GM12872 (cell line): Measurements from ENCODE around the gene MFGE8.

Experiments used
- TF ChIP-seq, protein P1 (sequence below): IDR thresholded peaks from 3 replicates; pipeline ENCODE4 v1.5.1; 2011; ENCODE audit warnings: low read depth, mild to moderate bottlenecking, low read length, moderate library complexity; ENCODE audit not compliant: insufficient read depth

Gene MFGE8

DNA sequence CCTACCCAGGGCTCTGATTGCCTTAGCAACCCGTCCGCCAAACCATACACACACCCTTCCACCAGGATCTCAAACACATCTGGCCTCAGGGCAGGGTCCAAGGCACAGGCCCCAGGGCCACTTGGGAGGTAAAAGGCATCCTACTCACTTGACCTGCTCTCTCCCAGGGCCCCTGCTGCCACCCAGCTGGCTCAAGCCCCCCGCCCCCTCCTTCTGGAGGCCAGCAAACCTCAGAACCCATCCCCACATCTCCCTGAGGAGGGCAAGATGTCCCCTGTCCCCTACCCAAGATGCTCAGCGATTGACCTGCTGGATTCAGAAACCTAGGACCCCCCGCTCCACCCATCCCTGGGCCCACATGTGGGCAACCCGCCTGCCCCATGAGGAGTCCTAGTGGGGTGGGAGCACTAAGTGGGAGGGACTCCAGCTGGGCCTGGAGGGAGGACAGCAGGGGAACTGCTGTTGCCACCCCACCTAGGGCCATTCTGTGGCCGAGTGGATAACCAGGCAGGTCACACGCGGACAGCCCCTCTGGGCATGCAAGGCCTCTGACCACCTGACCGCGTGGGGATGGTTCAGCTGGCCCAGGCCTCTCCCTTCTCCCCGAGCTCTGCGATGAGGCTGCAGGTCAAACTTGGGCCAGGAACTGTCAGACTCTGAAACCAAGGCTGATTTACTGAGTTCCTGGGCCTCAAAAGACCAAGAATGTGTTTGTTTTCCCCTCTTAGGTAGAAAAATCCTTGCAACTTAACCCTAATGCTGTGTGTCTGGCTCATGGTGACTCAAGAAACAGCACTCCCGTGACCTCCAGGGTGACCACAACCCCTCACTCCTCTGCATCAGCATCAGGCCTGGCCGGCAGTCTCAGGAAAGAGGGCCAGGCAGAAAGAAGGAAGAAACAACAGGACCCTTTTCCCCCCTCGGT is 4.2 kb downstream of the MFGE8 start:
- TF ChIP-seq, protein P1, sequence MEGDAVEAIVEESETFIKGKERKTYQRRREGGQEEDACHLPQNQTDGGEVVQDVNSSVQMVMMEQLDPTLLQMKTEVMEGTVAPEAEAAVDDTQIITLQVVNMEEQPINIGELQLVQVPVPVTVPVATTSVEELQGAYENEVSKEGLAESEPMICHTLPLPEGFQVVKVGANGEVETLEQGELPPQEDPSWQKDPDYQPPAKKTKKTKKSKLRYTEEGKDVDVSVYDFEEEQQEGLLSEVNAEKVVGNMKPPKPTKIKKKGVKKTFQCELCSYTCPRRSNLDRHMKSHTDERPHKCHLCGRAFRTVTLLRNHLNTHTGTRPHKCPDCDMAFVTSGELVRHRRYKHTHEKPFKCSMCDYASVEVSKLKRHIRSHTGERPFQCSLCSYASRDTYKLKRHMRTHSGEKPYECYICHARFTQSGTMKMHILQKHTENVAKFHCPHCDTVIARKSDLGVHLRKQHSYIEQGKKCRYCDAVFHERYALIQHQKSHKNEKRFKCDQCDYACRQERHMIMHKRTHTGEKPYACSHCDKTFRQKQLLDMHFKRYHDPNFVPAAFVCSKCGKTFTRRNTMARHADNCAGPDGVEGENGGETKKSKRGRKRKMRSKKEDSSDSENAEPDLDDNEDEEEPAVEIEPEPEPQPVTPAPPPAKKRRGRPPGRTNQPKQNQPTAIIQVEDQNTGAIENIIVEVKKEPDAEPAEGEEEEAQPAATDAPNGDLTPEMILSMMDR: no peak

GRCh38 chr15:88908123-88908522 is 5.1 kb downstream of the MFGE8 start:
- TF ChIP-seq, protein P1: no peak

- TF ChIP-seq, protein P1: no peak
Observed at GRCh38 chr15:88907111-88907510, 6.1 kb downstream of the MFGE8 start.

GRCh38 chr15:88906551-88906950 is 6.6 kb downstream of the MFGE8 start:
- TF ChIP-seq, protein P1: no peak

GRCh38 chr15:88906130-88906529 is 7.0 kb downstream of the MFGE8 start:
- TF ChIP-seq, protein P1: no peak

DNA sequence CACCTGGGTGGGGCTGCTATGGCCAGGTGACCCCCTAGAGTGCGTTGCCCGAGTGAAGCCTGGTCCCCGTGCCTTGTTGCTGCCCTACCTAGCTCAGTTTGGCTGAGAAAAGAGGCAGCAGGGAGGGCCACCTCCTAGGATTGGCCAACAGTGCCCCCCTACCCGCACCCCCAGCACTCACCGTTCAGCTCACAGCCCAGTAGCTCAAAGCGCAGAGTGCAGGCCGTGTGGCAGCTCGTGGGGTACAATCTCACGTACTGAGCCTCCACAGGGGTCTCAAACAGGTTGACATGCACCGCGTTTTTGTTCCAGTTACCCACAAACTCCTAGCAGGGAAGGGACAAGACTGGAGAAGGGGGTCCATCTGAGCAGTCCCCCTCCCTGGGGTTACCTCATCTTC is 7.6 kb downstream of the MFGE8 start:
- TF ChIP-seq, protein P1: no peak

GRCh38 chr15:88904624-88905327 is 8.4 kb downstream of the MFGE8 start:
- TF ChIP-seq, protein P1: peak; percentile 99
